CD4-positive, alpha-beta memory T cell (primary cell): ENCODE results near the gene TUBA3E. TPM values are rescaled to one million over a fixed set of nuclear protein-coding genes. Genes with fewer than 3 reads are reported as not detected.
"Not testable (repeated sequence)": the region's sequence is repeated elsewhere in the genome, so short reads cannot be mapped to it uniquely, and the experiment has no call there.

Experiments used
- CTCF ChIA-PET: fragments of 350-600 bp; sonication (Branson Sonifier 250); formaldehyde crosslinking; loops from one replicate; lab custom pipeline; 2021; ENCODE audit warnings: inconsistent platforms; ENCODE audit not compliant: partially characterized antibody; lab: Charles Lee
- POLR2A ChIA-PET: fragments of 350-600 bp; sonication (Branson Sonifier 250); formaldehyde crosslinking; loops from one replicate; lab custom pipeline; 2021; ENCODE audit not compliant: partially characterized antibody; lab: Charles Lee
- DNase-seq, 5 donors: peaks; one replicate each; pipeline versions ENCODE4 v3.0.0 to v3.0.0-alpha.2; 2020 to 2022; ENCODE audit warnings: mixed read lengths in 1 of 5
- H3K27ac ChIP-seq: one replicate; pipeline ENCODE4 v1.7.0; 2013; ENCODE audit warnings: low read depth, low read length
- H3K27me3 ChIP-seq: 2 replicates; pipeline ENCODE4 v1.7.0; 2013; ENCODE audit warnings: mild to moderate bottlenecking, low read length, moderate library complexity; ENCODE audit not compliant: insufficient read depth
- H3K36me3 ChIP-seq: 2 replicates; pipeline ENCODE4 v1.7.0; 2013; ENCODE audit warnings: mild to moderate bottlenecking, low read length, moderate library complexity; ENCODE audit not compliant: insufficient read depth
- H3K4me1 ChIP-seq: 2 replicates; pipeline ENCODE4 v1.7.0; 2013; ENCODE audit warnings: mild to moderate bottlenecking, low read length, moderate library complexity; ENCODE audit not compliant: insufficient read depth
- H3K4me3 ChIP-seq, 2 donors: one replicate each; pipeline ENCODE4 v1.7.0; 2013; ENCODE audit warnings: low read length in 2 of 2, mild to moderate bottlenecking in 1 of 2
- H3K9me3 ChIP-seq, 2 donors: one replicate each; pipeline ENCODE4 v1.7.0; 2013; ENCODE audit warnings: low read length in 2 of 2, control low read depth in 1 of 2; ENCODE audit not compliant: control insufficient read depth in 1 of 2
- H3K27ac Mint-ChIP-seq, 7 donors: one replicate each; pipeline ENCODE4 v1.8.0; 2020 to 2021; ENCODE audit warnings: mixed read lengths in 7 of 7, mild to moderate bottlenecking in 6 of 7, inconsistent platforms in 3 of 7, moderate library complexity in 3 of 7
- H3K27me3 Mint-ChIP-seq, 2 donors: one replicate each; pipeline ENCODE4 v1.8.0; 2020 to 2021; ENCODE audit warnings: mixed read lengths in 2 of 2
- H3K36me3 Mint-ChIP-seq, 2 donors: one replicate each; pipeline ENCODE4 v1.8.0; 2020 to 2021; ENCODE audit warnings: mixed read lengths in 2 of 2, inconsistent platforms in 1 of 2, mild to moderate bottlenecking in 1 of 2
- H3K4me1 Mint-ChIP-seq, 4 donors: one replicate each; pipeline ENCODE4 v1.8.0; 2020 to 2021; ENCODE audit warnings: mixed read lengths in 4 of 4, mild to moderate bottlenecking in 1 of 4
- H3K4me3 Mint-ChIP-seq, 8 donors: one replicate each; pipeline ENCODE4 v1.8.0; 2020 to 2021; ENCODE audit warnings: mixed read lengths in 8 of 8, mild to moderate bottlenecking in 7 of 8, moderate library complexity in 6 of 8, inconsistent platforms in 3 of 8
- H3K9me3 Mint-ChIP-seq, 8 donors: one replicate each; pipeline ENCODE4 v1.8.0; 2020 to 2021; ENCODE audit warnings: mixed read lengths in 8 of 8, mild to moderate bottlenecking in 5 of 8, inconsistent platforms in 3 of 8, moderate library complexity in 1 of 8
- intact Hi-C: fragments of 100-400 bp; cut with micrococcal nuclease; formaldehyde crosslinking; loops from one replicate; pipeline ENCODE4 v1.15.1; 2023
- polyA plus RNA-seq, 2 donors: library from polyadenylated mRNA; unstranded; fragments of 300-500 nt; fragmentation: Illumina TruSeq; gene quantifications; one replicate each; pipeline ENCODE4 v1.2.3, GENCODE V29; 2021
- total RNA-seq, 2 experiments: library from RNA; stranded (reverse); gene quantifications; one replicate each; pipeline ENCODE4 v1.2.3, GENCODE V29; 2021

Gene TUBA3E
- total and polyA plus RNA-seq, 4 experiments from 2014 or later: not detected

DNA sequence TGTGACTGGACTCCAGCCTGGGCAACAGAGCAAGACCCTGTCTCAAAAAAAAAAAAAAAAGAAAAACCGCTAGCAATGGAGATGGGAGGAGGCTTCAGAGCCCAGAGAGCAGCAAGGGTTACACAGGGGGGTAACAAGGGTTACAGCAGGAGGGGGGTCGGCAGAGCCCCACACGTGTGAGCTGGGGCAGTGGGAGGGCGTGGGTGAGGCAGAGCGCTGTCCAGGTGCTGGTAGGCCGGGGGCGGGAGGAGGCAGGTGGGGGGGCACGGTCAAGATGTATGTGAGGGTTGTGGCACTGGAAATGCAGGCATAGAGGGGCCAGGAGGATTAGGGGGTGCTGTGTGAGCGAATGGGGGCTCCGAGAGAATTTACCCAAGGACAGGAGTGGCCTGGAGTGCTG lies 12.8 kb downstream of the TUBA3E start:
- no peaks in the 10 kb centered on the region for H3K27me3 Mint-ChIP-seq
- H3K9me3 Mint-ChIP-seq: no peaks in the 10 kb centered on the region
- peak overlapping the region in 1 of 8 donors; percentile 55 for H3K4me3 Mint-ChIP-seq
- H3K27ac Mint-ChIP-seq: peak overlapping the region in 3 of 7 donors; percentile 22 to 40 (median 35)
- no peak overlapping the region for H3K27ac ChIP-seq
- peaks cover 4 to 35% (median 17%) of the 10 kb centered on the region in 4 donors for H3K4me1 Mint-ChIP-seq
- ChIA-PET CTCF (no interaction called here), POLR2A (interaction anchor here (1.1 kb wide), 1 partner anchor 157 kb away, joined by 3 read pairs; the partner anchor contains the start of gene IMP4)
- peaks cover 0 to 3% of the 10 kb centered on the region in 2 donors for H3K36me3 Mint-ChIP-seq
- H3K27me3 ChIP-seq: no peaks in the 10 kb centered on the region
- no peak overlapping the region for H3K4me3 ChIP-seq
- H3K9me3 ChIP-seq: no peaks in the 10 kb centered on the region
- H3K4me1 ChIP-seq: peaks cover 25% of the 10 kb centered on the region
- intact Hi-C loops: no loop called here
- no peak for DNase-seq
- no peaks in the 10 kb centered on the region for H3K36me3 ChIP-seq

DNA sequence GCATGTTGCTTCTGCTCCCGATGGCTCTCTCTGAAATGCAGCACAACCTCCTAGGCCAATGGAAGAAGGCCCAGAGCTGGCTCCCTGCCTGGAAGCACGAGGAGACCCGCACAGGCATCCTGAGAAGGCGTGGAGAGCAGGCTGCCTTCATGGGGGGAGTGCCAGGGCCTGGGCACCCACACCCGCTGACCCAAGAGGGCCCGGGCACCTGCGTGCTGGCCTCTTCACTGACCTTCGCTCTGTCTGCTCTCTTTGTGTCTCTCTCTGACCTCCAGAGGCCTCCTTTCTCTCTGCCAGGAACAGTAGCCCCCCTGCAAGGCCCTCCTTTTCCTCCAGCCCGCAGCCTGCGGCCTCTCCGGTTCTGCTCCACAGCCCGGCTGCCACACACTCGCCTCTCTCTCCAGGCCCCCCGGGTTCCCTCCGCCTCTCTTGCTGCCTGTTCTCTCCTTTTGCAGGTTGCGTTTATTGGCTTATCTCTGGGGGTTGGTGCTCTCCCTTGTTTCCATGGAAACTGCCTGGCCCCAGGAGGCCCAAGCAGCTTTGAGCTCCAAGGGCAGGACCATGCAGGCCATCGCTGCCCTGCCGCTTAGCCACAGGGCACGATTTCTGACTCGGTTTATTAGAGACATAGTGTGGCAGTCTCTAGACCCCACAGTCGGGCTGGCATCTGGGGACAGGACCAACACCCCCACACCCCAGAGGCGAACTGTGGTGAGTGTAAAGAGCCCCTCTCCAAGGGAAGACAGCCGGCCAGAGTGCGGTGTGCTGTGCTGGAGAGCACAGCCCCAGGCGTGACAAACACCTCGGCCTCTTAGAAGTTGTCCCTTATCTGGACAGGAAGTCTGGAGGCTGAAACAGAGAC lies 14.5 kb downstream of the TUBA3E start:
- H3K4me1 ChIP-seq: peaks cover 28% of the 10 kb centered on the region
- no peaks in the 10 kb centered on the region for H3K9me3 ChIP-seq
- no peak for DNase-seq
- H3K27ac ChIP-seq: peak overlapping the region; percentile 90
- H3K27me3 Mint-ChIP-seq: no peaks in the 10 kb centered on the region
- intact Hi-C loops: loop anchor here (5.0 kb wide), 2 partner anchors 614 to 924 kb away; partner anchors contain the start of gene PLEKHB2
- POLR2A ChIA-PET: no interaction called here
- H3K27me3 ChIP-seq: no peaks in the 10 kb centered on the region
- H3K4me1 Mint-ChIP-seq: peaks cover 4 to 40% (median 18%) of the 10 kb centered on the region in 4 donors
- H3K36me3 Mint-ChIP-seq: peaks cover 0 to 3% of the 10 kb centered on the region in 2 donors
- CTCF ChIA-PET: no interaction called here
- H3K36me3 ChIP-seq: no peaks in the 10 kb centered on the region
- H3K27ac Mint-ChIP-seq: peak overlapping the region in 6 of 7 donors; percentile 42 to 87 (median 68)
- H3K4me3 ChIP-seq: peak overlapping the region in 1 of 2 donors; percentile 47
- H3K4me3 Mint-ChIP-seq: peak overlapping the region; percentile 66 to 84 (median 76)
- no peaks in the 10 kb centered on the region for H3K9me3 Mint-ChIP-seq

DNA sequence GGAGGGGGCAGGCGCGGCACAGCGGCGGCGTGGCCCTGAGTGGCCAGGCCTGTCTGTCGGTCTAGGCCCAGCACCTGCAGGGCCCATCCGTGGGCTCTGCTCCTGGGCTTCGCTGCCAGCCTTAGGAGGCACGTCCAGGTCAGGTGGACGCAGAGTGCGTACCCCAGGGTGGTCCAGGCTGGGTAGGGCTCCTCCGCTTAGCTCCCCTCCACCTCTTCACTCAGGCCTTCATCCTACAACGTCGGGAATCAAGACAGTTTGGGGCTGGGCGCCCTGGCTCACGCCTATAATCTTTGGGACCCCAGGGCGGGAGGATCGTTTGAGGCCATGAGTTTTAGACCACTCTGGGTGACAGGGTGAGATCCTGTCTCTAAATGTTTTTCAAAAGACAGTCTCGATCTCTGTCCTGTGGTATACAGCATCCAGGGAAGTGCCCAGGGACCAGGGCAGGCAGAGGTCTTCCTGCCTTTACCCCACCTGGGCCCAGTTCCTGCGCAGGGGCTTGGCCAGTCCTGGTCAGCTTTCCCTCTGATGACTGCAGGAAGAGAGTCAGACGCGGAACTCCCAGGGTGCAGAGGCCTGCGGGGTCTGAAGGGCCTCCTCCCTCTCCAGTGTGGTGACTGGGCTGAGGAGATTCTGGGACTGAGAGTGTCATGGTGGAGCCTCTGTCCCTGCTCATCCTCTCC lies 15.3 kb downstream of the TUBA3E start:
- Histone ChIP-seq H3K27ac (peak overlapping the region; percentile 90), H3K4me3 (peak overlapping the region in 1 of 2 donors; percentile 47), H3K4me1 (peaks cover 28% of the 10 kb centered on the region)
- ChIA-PET CTCF (interaction anchor here (2.4 kb wide), 1 partner anchor 160 kb away, joined by 32 read pairs; the partner anchor contains the start of gene IMP4), POLR2A (interaction anchor here (2.7 to 5.1 kb wide), 2 partner anchors 159 to 1310 kb away, joined by 14 to 98 read pairs; partner anchors contain the start of gene IMP4)
- peak overlapping the region; percentile 62 to 83 (median 70) for H3K4me3 Mint-ChIP-seq
- H3K4me1 Mint-ChIP-seq: peaks cover 7 to 42% (median 20%) of the 10 kb centered on the region in 4 donors
- H3K9me3 Mint-ChIP-seq, H3K36me3 Mint-ChIP-seq, H3K27me3 ChIP-seq, H3K36me3 ChIP-seq, H3K9me3 ChIP-seq, DNase-seq, H3K27me3 Mint-ChIP-seq: not testable (repeated sequence)
- intact Hi-C loops: loop anchor here (5.0 kb wide), 2 partner anchors 614 to 924 kb away; partner anchors contain the start of gene PLEKHB2
- peak overlapping the region; percentile 42 to 82 (median 71) for H3K27ac Mint-ChIP-seq

DNA sequence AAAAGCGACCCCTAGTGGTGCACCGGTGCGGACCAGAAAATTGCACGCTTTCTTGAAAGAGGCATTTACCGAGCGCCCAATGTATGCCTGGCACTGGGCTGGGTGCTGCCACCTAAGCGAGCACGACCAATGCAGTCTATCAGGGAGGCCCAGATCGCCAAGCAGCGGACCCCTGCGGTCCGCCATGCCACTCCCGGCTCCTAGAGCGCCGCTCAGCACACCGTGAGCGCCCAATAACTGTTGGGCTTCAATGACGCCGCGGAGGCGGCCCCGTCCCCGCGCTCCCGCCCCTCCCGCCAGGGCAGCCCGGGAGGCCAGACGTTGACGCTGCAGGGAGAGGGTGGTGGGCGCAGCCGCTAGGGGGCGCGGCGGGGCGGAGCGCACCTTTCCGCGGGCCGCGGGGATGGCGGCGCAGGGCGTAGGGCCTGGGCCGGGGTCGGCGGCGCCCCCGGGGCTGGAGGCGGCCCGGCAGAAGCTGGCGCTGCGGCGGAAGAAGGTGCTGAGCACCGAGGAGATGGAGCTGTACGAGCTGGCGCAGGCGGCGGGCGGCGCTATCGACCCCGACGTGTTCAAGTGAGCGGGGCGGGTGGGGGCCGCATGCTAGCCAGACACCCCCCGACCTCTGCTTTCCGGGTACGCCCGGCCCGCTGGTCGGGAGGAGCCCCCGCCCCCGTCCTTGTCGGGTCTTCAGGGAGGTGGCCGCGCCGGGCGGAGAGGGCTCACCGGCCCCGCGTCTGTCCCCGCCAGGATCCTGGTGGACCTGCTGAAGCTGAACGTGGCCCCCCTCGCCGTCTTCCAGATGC lies 16.2 kb downstream of the TUBA3E start, which contains the start of gene MZT2B:
Gene MZT2B (plus strand): TSS at position 383 of the 803 bp plus-strand sequence. CDS start 21 bp downstream, at position 404.
- H3K4me3 Mint-ChIP-seq: peak within 1 kb of the TSS; percentile 90 to 97 (median 91)
- H3K27me3 Mint-ChIP-seq, H3K9me3 ChIP-seq, H3K9me3 Mint-ChIP-seq, H3K36me3 ChIP-seq, H3K36me3 Mint-ChIP-seq, H3K27me3 ChIP-seq: not testable (repeated sequence)
- peaks cover 11 to 47% (median 23%) of the 10 kb centered on the region in 4 donors for H3K4me1 Mint-ChIP-seq
- peak; percentile 90 to 94 (median 93) for DNase-seq
- peak within 1 kb of the TSS; percentile 94 to 98 (median 96) for H3K27ac Mint-ChIP-seq
- peaks cover 28% of the 10 kb centered on the region for H3K4me1 ChIP-seq
- peak within 1 kb of the TSS; percentile 90 for H3K27ac ChIP-seq
- CTCF ChIA-PET: interaction anchor here (0.8 to 2.4 kb wide), 6 partner anchors 149 to 1311 kb away, joined by 3 to 32 read pairs (median 5); partner anchors contain the start of genes IMP4 and MZT2A
- POLR2A ChIA-PET: interaction anchor here (0.5 to 5.1 kb wide), 12 partner anchors 14 to 1345 kb away, joined by 3 to 98 read pairs (median 3); partner anchors contain the start of genes CCDC74A and IMP4
- intact Hi-C loops: loop anchor here (1.0 to 5.0 kb wide), 6 partner anchors 37 to 1311 kb away; partner anchors contain the start of genes CCDC74B, IMP4, MZT2A and PLEKHB2
- H3K4me3 ChIP-seq: peak within 1 kb of the TSS; percentile 81 to 97

DNA sequence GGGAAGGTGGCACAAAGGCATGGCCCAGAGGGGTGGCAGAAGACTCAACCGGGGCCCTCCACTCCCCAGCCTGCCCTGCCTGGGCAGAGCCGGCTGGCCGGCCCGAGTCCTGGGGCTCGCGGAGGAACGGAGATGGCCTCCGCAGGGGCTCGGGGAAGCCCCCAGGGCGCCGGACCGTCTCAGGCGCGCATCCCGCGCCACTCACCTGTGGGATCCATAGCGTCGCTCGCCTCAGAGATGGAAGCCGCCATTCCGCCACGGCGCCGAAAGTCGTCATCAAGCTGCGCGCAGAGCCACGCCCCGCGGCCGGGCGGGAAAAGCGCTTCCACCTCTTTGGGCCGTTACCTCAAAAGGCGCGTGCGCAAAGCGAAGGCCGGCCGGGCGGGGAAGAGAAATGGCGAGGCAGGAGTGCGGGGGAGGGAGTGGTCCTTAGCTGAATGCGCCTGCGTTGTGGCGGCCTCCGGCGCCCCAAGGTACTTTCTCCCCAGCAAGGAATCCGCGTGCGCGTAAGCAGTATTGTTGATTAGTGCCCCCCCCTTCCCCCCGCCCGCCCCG lies 16.8 kb downstream of the TUBA3E start, which contains the start of gene SMPD4:
Gene SMPD4 (minus strand): TSS at position 278 of the 555 bp plus-strand sequence. CDS start 5,010 bp downstream, outside the sequence.
- H3K27me3 Mint-ChIP-seq: no peaks in the 10 kb centered on the region
- intact Hi-C loops: loop anchor here (1.0 to 5.0 kb wide), 6 partner anchors 37 to 1311 kb away; partner anchors contain the start of genes CCDC74B, IMP4, MZT2A and PLEKHB2

More for the DNA sequence above, 16.8 kb downstream of the TUBA3E start, which contains the start of gene SMPD4:
- Histone ChIP-seq H3K27me3 (no peaks in the 10 kb centered on the region), H3K27ac (peak within 1 kb of the TSS; percentile 90), H3K4me1 (peaks cover 28% of the 10 kb centered on the region), H3K9me3 (no peaks in the 10 kb centered on the region), H3K4me3 (peak within 1 kb of the TSS; percentile 81 to 97), H3K36me3 (no peaks in the 10 kb centered on the region)
- Mint-ChIP-seq H3K4me1 (peaks cover 11 to 47% (median 23%) of the 10 kb centered on the region in 4 donors), H3K27ac (peak within 1 kb of the TSS; percentile 94 to 98 (median 96)), H3K4me3 (peak within 1 kb of the TSS; percentile 90 to 97 (median 91)), H3K9me3 (no peaks in the 10 kb centered on the region), H3K36me3 (peaks cover under 1 to 9% of the 10 kb centered on the region in 2 donors)
- peak; percentile 97 to 98 (median 98) for DNase-seq
- ChIA-PET CTCF (interaction anchor here (0.8 to 2.4 kb wide), 8 partner anchors 150 to 1311 kb away, joined by 3 to 32 read pairs (median 3); partner anchors contain the start of genes IMP4 and MZT2A), POLR2A (interaction anchor here (0.7 to 5.1 kb wide), 11 partner anchors 11 to 1312 kb away, joined by 3 to 98 read pairs (median 3); partner anchors contain the start of gene IMP4)
